Measurements from ENCODE around the gene VAC14.

The VAC14 gene

DNA sequence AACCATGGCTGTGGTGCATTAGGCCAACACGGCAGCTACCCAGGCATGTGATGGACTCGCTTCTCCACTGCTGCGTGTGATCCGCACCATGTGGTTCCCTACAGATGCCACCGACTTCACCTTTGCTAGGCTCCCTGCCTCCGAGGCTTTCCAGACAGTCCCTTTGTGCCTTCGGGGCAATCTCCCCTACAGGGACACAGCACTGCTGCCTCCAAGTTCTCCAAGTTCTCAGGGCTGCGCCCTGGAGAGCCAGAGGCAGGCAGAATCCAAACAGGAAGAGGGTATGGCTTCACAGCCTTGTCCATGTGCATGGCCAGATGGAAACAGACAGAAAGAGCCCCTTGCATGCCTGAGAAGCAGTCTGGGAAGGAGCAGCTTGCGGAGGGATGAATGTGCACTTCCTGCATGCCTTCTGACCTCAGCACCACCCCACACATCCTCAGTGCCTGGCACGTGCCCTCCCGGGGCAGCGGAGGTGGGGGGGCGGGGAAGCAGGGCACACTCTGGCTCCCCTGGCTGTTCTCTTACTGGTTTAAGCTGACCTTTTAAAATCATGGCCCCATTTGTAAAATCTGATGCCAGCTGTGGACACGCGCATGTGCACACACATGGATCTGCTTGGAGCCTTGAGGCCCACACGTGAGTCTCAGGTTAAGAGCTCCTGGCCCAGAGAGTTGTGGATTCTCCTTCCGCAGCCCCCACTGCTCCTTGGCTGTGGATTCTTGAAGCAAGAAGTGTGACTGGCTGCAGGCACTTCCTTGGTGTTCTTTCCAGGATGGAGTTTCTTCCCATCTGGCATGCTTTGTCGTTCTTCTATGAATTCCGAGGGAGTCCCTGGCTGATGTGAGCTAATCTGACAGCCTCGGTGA lies 59.8 kb downstream of the VAC14 start:
- no peak for DNase-seq

DNA sequence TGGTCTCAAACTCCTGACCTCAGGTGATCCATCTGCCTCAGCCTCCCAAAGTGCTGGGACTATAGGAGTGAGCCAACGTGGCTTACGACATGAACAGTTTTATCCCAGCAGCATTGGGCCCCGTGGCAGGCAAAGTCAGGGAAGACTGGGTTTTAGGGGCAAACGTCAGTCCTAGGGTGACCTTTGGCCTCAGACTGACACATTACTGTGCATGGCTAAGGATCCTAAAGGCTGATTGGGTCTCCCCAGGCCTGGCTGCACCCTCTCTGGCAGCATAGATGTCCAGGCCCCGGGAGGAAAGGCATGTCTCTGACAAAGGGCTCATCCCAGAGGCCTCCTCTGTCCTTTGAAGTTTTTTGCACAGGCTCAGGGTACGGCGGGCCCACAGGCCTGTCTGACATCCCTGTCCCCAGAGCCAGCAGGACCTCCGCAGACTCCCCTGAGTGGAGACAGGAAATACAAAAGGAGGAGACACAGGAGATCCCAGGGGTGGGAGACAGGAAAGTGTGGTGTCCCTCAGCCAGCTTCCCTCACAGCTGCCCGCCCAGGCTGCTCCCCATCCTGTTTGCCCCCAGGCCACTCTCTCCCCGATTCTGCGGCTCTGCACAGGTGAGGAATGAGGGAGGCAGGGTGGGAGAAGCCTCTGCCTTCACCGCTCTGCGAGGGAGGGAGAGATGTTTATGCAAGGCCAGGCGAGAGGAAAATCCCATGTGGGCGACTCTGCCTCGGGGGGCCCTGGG lies 60.6 kb downstream of the VAC14 start:
- no peak for DNase-seq

DNA sequence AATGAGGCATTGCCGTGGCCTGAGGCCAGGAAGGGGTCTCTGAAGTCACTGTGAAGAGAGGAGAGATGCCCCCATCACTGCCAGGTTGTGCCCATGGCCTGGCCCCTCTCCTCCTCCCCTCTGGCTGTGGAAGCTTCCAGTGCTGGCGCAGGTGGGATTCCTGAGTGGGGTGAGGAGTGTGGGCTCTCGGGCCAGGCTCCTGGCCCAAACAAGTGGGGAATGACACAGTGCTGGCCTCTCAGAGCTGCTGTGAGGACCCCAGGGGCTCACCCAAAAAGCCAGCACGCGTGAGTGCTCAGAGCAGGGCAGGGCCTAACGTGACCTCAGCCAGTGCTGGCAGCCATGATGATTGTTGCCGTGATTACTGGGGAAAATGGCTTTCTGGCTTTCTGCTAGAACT lies 61.6 kb downstream of the VAC14 start:
- no peak for DNase-seq

DNA sequence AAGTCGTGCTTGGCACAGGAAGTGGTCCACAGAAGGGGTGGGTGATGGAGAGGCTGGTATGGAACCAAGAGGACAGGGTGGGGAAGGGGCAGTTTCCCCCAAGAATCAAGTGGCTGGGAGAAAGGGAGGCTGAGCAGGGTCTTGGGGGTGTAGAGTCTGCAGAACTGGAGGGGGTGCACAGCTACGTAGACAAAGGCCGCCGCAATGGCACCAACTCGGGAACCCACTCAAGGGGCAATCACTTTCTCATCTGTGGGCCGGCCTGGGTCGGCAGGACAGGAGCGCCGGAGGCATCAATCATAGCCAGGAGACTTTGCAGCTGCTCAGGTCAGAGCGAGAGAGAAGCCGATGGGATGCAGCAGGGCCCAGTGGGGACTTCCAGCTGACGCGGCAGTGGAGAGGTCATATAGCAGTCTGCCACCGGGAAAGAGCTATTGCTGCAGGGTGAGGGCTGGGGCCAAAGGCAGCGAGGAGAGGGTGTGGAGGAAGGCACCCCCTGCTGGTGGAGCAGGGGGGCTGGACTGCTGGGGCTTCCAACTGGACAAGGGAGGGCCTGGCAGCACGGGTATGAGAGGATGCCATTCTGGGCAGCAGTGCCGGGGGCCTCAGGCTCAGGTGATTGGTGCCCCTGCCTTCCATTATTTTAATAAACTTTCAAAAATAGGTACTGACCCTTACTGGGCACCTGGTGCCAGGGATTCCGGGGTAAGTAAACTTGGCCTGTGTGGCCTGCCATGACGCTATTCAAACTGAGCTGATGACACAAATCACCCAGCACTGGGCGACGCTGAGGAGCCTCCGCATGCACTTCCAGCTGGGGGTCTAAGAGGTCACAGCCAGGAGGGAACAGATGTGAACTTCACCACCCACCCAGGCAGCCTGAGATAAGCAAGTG lies 62.6 kb downstream of the VAC14 start:
- no peak for DNase-seq

DNA sequence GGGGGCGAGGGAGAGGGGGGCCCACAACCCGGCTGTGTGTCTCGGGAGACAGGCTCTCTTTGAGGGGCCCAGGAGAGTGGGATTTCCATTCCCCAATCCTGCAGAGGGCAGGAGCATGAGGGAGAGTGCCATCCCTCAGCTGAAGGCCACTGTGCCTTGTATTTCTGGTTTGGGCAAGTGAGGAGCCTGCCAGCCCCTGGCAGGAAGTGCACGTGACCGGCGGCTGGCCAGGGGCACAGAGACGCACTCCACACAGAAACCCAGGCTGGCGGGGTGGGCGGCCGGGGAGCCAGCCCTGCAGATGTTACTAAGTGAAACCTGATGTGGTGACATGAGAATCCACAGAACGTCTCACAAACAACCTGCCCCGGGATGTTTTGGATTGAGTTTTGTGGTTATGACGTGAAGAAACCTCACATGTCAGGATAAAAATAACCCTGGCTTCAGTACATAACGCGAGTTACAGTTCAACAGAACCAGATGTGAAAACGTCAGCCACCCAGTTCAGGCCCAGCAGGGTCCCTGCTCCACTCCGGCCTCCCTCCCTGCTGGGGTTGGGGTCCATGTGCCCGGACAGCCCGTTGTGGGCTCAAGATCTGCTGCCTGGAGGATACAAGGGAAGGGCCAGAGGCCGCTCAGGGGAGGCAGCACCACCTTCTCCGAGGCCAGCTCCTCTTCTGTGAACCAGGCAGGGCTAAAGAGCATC lies 63.4 kb downstream of the VAC14 start:
- DNase-seq: no peak

DNA sequence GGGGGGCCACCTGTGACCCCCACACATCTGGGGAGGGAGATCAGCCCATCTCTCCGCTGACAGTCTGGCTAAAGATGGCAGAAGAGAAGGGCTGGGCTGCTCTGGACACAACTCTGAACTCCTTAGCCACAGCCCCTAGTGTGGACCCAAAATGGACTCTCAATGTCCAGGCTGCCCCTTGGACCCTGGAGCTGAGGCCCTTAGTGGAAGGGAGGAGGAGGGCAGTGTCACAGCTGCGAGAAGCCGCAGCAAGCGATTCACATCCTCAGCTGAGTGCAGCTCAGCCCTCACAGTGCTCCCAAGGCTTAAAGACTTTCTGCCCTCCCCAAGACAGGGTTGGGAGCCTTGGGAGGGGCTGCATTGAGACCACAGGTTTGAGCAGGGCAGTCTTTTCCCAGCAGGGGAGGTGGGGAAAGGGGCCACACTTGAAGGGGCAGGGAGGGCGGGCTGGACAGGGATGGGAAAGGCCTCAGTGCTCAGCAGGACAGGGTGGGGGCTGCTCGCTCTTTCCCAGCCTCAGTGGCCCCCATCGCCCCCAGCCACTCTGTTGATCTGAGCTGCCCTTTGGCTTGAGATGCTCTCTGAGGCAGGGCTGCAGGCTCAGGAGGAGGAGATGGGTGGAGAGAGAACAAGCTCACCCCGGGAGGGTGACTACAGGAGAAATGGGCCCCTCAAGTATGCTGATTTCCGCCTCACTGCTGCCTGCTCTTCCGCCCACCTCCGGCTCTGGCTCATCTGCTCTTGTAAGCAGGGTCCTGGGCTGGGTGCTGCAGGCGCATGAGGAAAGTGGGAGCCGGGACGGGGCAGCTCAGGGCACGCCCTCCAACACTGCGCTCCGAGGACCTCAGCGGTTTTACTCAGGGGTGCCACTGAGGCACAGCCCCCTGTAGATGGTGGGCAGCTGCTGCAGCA lies 64.2 kb downstream of the VAC14 start:
- no peak for DNase-seq

DNA sequence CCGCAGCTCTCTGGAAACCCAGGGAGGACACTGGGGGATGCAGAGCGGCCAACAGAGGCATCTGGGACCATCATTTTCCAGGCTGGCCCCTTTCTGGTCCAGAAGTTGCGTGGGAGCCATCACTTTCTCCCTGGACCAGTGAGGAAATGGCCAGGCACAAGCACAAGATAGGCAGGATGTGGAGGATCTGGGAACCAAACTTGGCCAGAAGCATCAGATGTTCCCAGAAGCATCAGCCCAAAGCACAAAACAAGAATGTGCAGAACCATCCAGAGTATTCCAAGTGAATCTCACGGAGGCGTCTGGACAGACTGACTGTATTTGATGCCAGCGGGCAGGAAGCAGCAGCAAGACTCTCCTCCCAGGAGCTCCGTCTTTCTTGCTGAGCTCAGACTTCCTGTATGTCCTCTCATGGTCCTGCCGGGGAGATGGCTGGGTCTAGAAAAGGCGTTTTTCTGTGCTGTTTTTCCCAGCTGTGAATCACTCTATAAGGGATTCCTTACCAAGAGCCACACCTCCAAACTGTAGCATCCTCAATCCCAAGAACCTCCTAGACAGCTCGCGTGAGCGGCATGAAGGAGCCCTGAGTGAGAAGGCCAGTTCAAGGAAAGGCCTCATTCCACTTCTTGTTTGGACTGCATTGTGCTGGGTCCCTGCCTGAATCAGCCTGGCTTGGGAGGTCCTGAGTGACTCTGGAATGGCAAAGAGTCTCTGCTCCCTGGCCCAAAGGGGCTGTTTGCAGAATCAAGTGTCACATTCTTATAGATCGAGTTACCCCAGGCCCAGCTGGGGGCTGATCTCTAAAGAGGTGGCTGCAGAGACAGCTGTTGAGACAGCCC lies 65.6 kb downstream of the VAC14 start:
- DNase-seq: no peak

DNA sequence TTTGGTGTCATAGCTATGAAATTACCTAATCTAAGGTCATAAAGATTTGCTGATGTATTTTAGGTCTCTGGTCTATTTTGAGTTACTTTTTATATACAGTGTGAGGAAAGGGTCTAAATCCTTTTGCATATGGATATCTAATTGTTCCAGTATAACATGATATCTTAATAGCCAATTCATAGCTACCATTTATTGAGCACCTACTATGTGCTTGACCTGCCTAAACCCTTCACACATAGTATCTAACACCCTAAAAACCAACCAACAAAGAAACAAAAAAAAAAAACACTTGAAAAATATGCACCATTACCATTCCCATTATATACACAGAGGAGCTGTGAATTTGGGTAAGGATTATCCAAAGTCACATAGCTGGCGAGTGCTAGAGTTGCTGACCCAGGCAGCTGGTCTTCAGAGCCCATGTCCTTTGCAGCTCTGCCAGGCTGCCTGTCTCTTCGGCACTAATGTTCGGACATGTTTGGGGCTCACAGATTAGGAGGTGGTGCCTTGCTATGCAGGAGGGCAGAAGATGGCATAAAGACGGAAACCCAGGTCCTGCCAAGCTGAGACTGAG lies 66.3 kb downstream of the VAC14 start:
- DNase-seq: no peak

DNA sequence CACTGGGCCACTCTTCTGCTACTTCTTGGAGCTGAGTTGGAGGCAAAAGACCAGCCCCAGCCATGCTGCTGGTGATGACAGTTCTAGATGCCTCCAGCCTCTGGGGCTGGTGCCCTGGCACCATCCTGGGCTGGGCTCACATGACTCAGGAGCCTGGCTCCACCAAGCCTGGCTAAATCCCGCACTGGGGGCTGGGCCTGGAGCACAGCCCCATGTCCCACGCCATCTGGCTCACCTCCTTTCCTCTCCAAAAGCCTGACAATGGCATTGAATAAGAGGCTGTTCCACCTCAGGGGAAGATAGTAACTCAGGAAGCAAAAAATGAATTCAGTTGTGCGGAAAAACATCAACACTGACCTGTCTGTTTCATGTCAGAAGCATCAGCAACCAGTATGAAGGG lies 70.0 kb downstream of the VAC14 start:
- DNase-seq: peak; percentile 8

DNA sequence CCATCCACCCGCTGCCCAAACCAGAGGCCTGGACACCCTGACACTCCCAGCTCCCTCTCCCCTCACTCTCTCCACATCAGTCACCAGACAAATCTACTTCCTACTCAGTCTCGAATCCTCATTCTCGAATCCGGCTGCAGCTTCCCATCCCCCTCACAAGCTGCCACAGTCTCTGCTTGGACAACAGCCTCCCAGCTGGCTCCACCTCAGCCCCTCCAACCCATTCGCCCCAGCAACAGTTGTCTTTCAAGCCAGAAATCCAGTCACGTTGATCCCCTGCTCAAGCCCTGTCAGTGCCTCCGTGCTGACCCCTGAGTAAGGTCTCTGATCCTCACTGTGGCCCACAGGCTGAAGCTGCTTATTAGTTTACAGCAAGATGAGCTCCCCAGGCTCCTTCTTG lies 70.9 kb downstream of the VAC14 start:
- peak; percentile 37 for DNase-seq

DNA sequence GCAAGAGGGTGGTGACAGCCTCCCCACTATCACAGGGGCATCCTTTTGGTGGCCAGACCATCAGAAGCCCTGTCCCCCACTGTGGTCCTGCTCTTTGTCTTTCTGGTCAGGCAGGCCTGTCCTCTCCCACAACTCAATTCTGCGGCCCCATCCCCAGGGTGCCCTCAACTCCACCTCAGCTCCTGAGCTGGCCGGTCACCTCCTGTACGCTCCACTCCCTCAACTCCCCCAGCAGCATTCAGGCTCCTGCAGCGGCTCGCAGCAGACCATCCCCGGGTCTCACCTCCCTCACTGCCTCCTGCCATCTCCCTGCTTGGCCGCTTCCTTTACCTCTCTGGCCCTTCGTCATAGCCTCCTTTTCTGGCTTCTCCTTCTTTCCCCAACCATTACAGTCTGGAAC lies 71.7 kb downstream of the VAC14 start:
- no peak for DNase-seq

DNA sequence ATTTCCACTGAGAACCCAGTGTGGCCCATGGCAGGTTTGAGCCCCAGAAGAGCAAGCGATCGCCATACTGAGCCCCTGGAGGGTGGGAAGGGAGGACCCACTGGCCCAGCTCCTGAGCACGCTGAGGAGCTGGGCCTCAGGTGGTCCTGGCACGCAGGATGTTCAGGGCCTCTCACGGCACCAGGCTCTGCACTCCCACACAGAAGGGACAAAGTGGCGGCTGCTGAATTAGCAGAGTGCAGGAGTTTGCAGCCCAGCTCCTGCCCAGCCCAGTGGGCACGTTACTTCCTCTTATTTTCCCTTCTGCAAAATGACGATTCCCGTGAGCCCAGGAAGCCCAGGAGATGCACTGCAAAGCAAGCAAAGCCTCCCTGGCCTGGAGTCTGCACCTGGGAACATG lies 72.8 kb downstream of the VAC14 start:
- no peak for DNase-seq

DNA sequence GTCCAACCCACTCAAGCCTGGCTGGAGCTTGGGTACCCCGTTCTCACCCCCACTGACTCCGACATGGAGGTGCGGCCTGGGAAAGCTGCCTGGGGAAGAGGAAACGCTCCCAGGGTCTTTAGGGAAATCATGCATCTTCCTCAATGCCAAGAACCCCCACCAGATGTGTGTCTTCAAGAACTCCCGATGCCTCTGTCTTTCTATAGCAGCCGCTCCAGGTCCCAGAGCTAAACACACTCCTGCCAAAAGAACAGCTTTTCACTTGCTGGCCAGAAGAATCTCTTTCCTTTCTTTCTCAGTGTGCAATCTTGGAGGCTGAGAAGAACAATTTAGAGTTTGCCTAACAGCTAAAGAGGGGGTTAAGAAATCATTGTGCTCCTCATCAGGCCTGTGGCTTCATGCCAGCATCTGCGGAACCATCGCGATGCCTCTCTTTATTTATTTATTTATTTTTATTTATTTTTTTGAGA lies 74.0 kb downstream of the VAC14 start:
- DNase-seq: no peak

DNA sequence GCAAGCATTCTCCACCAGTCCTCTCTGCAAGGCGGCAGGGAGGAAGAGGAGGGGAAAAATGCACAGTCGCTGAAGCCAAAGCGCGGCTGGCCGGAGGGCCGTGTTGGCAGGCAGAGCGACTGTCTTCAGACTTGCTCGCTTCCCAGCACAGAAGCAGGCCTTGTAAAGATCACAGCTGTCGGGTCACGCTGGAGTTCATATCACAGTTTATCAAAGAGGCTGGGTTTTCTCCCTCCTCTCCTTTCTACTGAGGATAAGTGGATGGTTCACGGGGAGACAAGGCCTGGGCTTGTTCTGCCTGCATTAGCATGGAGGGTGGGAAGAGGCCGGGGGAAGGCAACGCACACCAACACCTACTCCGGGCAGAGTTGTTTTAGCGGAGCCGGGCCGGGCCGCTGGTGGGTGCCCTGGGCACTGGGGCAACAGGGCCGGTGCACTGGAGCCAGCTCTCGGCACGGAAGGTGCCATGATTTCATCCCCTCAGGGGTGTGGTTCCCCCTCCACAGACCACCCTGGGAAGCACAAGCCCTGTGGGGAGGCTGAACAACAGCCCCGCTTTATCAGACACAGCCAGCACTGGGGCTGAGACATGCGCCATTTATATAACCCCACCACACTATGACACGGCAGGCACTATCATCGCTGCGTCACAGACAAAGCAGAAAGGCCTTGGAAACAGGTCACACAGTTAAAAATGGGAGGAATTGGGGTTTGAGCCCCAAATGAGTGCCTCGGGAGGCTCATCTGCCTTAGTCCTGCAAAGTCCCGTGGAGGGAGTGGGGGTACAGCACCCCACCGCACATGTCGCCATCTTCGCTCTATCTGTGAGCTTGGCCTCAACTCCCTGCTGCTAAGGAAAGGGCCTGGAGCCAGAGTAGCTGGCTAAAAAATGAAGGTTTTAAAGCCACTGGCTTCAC lies 74.8 kb downstream of the VAC14 start:
- DNase-seq: no peak

DNA sequence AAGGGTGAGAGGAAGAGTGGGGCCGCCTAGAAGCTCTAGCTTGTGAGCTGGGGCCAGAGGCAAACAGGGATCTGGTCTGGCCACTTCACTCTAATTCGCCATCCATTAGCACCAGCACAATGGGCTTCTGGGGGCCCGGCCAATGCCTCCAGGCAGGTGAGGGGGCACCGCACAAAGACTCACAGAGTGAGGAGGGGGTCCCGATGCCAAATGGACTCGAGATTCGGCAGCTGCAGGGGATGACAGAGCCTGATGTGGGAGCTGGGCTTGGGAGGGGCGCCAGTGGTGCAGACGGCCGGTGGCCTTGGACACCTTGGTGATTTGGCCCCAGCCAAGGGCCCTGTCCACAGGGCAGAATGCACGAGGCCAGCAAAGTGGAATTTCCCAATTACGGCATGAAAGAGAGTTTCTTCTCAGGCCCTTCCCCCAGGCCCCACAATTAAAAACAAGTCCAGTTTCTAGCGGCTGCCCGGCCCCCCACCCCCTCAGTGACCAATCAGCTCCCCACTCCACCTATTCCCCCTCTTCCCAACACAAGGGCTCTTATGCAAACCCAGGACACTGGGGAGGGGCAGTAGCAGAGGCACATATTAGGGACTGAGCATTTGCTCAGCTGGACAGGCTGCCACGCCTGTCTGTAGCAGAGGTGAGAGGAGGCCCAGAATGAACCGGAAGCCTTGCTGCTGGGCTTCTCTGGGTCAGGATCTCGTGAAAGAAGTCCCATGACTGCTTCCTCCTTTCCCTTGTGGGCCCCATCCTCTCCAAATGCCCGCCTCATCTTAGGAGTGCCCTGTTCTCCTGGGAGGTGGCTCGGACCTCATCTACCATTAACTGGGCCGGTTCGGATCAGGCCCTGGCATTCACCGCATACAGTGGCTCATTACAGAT lies 75.7 kb downstream of the VAC14 start:
- no peak for DNase-seq

DNA sequence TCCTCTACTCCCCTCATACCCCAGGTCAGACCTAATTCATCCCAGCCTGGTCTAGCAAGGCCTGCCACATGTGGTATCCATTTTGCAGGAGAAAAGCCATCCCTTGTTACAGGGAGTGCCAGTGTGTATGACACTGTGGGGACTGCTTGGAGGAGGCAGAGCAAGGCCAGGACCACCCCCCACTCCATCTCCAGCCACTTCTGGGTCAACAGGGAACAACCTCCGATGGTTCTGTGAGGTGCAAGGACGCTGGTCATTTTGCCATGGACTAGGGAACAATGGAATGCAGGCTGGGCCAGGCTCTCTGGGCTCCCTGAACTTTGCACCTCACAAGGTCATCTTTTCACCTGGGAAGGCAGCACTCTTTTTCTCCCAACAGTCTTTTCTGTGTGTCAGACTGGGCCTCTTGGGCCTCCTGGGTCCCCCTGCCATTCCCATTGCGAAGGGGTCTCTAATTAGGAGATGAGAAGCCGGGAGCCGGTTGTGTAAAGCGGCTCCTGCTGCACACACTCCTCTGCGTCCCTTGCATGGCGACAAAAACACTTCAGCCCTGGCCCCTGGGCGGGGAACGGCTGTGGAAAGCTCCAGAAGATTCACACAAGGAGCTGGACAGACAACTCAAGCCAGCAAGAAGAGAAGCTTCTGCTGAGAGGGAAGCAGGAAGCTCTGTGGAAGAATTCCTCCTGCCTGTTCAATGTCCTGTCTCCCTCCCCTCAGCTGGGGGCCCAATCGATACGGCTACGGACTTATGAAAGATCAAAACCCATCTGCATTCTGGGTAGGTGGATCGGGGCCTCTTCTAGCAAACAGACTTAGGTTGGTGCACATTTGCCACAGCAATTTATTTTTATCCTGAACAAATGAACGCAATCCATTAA lies 76.6 kb downstream of the VAC14 start:
- DNase-seq: no peak

DNA sequence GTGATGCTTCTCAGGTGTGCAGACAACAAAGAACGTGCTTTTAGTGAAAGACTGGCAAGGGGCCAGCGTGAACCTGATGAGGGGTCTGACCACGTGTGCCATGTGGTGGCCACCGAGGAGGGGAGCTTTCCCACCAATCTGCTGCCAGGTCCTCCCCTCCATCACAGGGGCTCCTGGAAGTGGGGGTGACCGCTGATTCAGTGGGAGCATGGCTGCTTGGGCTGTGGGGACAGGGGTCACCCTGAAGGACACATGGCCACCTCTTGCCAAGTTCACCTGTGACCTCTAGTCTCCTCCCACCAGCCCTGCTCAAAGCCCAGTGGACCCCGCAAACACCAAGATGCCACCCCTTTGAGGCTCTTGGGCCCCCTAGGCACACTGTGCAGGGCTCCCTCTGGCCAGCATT lies 77.2 kb downstream of the VAC14 start:
- no peak for DNase-seq

All from NCI-H2171 treated with DMSO at 0.1 percent for 48 hours (cell line).